H1 (cell line): ENCODE results near the gene OPHN1. TPM values are rescaled to one million over a fixed set of nuclear protein-coding genes. Genes with fewer than 3 reads are reported as not detected.

ENCODE experiments used
- CTCF ChIA-PET: fragments of 300-600 bp; sonication (Branson Sonifier 250); formaldehyde crosslinking; loops from one replicate; lab custom pipeline; 2021; ENCODE audit not compliant: partially characterized antibody; lab: Charles Lee
- POLR2A ChIA-PET: fragments of 300-600 bp; sonication (Branson Sonifier 250); formaldehyde crosslinking; loops from one replicate; lab custom pipeline; 2021; ENCODE audit warnings: inconsistent platforms; ENCODE audit not compliant: partially characterized antibody; lab: Charles Lee
- DNase-seq, 2 experiments: peaks; one replicate each; pipeline versions ENCODE4 v3.0.0 to v3.0.0-alpha.2; 2010 to 2022; ENCODE audit warnings: low spot score in 2 of 2, low read depth in 1 of 2, mixed read lengths in 1 of 2
- FAIRE-seq: peaks from 2 replicates; lab custom pipeline; 2011; peaks lifted over from hg19 to GRCh38; lab: Jason Lieb, UNC
- H2AFZ ChIP-seq: 2 replicates; pipeline ENCODE4 v1.8.1; 2012; ENCODE audit warnings: low read length, inconsistent platforms
- H2AK5ac ChIP-seq: 2 replicates; pipeline ENCODE4 v1.6.1; 2013; ENCODE audit warnings: low read depth, low read length
- H2BK120ac ChIP-seq: replicated peaks from 2 replicates; pipeline ENCODE3; 2013; ENCODE audit warnings: low read depth, low read length, inconsistent platforms
- H2BK12ac ChIP-seq: 2 replicates; pipeline ENCODE4 v1.6.1; 2013; ENCODE audit warnings: low read depth, low read length
- H2BK15ac ChIP-seq: 2 replicates; pipeline ENCODE4 v1.6.1; 2013; ENCODE audit warnings: low read length
- H2BK20ac ChIP-seq: 2 replicates; pipeline ENCODE4 v1.6.1; 2013; ENCODE audit warnings: low read length
- H2BK5ac ChIP-seq: 2 replicates; pipeline ENCODE4 v1.6.1; 2013; ENCODE audit warnings: low read depth, low read length
- H3K14ac ChIP-seq: 2 replicates; pipeline ENCODE4 v1.6.1; 2013; ENCODE audit warnings: inconsistent platforms; ENCODE audit not compliant: insufficient read length
- H3K18ac ChIP-seq: 2 replicates; pipeline ENCODE4 v1.6.1; 2013; ENCODE audit warnings: low read length; ENCODE audit errors: extremely low read depth
- H3K23ac ChIP-seq: 2 replicates; pipeline ENCODE4 v1.6.1; 2013; ENCODE audit warnings: inconsistent platforms; ENCODE audit not compliant: insufficient read length
- H3K23me2 ChIP-seq: 2 replicates; pipeline ENCODE4 v1.6.1; 2013; ENCODE audit warnings: low read depth, low read length
- H3K27ac ChIP-seq: 2 replicates; pipeline ENCODE4 v1.6.1; 2011; ENCODE audit warnings: low read depth, low read length, inconsistent platforms
- H3K27me3 ChIP-seq, 4 experiments: replicated peaks in 1 of 4; 1 replicate in 1 of 4; 2 replicates in 3 of 4; pipeline versions ENCODE4 v1.6.1 to v1.8.1; 2011 to 2013; ENCODE audit warnings: low read length in 3 of 4, mild to moderate bottlenecking in 3 of 4, inconsistent platforms in 2 of 4, mixed read lengths in 2 of 4, moderate library complexity in 1 of 4; ENCODE audit not compliant: control insufficient read depth in 3 of 4, insufficient read depth in 3 of 4; ENCODE audit errors: extremely low read depth in 1 of 4
- H3K36me3 ChIP-seq, 4 experiments: 2 replicates each; pipeline versions ENCODE4 v1.6.1 to v1.8.1; 2011 to 2013; ENCODE audit warnings: mild to moderate bottlenecking in 4 of 4, low read length in 3 of 4, moderate library complexity in 2 of 4, control low read depth in 1 of 4, inconsistent platforms in 1 of 4; ENCODE audit not compliant: insufficient read depth in 4 of 4, control insufficient read depth in 2 of 4
- H3K4ac ChIP-seq: replicated peaks from 2 replicates; pipeline ENCODE3; 2013; ENCODE audit warnings: low read length, low read depth, mixed read lengths, inconsistent platforms; ENCODE audit not compliant: insufficient read length
- H3K4me1 ChIP-seq, 4 experiments: replicated peaks in 1 of 4; 1 replicate in 1 of 4; 2 replicates in 3 of 4; pipeline versions ENCODE4 v1.6.1 to v1.8.1; 2011 to 2013; ENCODE audit warnings: low read length in 3 of 4, inconsistent platforms in 2 of 4, mixed read lengths in 1 of 4; ENCODE audit not compliant: insufficient read depth in 4 of 4, control insufficient read depth in 3 of 4
- H3K4me2 ChIP-seq, 2 experiments: 2 replicates each; pipeline versions ENCODE4 v1.6.1 to v1.8.1; 2011 to 2013; ENCODE audit warnings: low read depth in 2 of 2, low read length in 2 of 2, control low read depth in 1 of 2, inconsistent platforms in 1 of 2, mild to moderate bottlenecking in 1 of 2; ENCODE audit not compliant: insufficient read depth in 1 of 2
- H3K4me3 ChIP-seq, 4 experiments: fragments of 200-600, 300-600 bp in 1 of 4; sonication (generic), shearing (Covaris generic), sonication (Bioruptor Twin) in 1 of 4; 2 replicates each; pipeline versions ENCODE4 v1.5.1 to v1.8.1; 2011 to 2016; ENCODE audit warnings: low read length in 4 of 4, low read depth in 3 of 4, control low read depth in 2 of 4, inconsistent platforms in 2 of 4, mild to moderate bottlenecking in 2 of 4, mixed read lengths in 1 of 4, moderate library complexity in 1 of 4; ENCODE audit not compliant: insufficient read depth in 2 of 4; ENCODE audit errors: extremely low read depth in 1 of 4
- H3K56ac ChIP-seq: replicated peaks from 2 replicates; pipeline ENCODE3; 2013; ENCODE audit warnings: low read depth, mild to moderate bottlenecking, mixed read lengths, low read length, inconsistent platforms; ENCODE audit not compliant: insufficient read length
- H3K79me1 ChIP-seq: 2 replicates; pipeline ENCODE4 v1.6.1; 2013; ENCODE audit warnings: low read depth, low read length, control low read depth
- H3K79me2 ChIP-seq, 2 experiments: 2 replicates each; pipeline versions ENCODE4 v1.6.1 to v1.8.1; 2012 to 2013; ENCODE audit warnings: low read length in 2 of 2, mild to moderate bottlenecking in 2 of 2, inconsistent platforms in 1 of 2; ENCODE audit not compliant: insufficient read depth in 2 of 2, control insufficient read depth in 1 of 2
- H3K9ac ChIP-seq, 4 experiments: replicated peaks in 1 of 4; 1 replicate in 1 of 4; 2 replicates in 3 of 4; pipeline versions ENCODE4 v1.6.1 to v1.8.1; 2011 to 2013; ENCODE audit warnings: low read depth in 3 of 4, low read length in 3 of 4, control low read depth in 2 of 4, mild to moderate bottlenecking in 2 of 4, moderate library complexity in 2 of 4, inconsistent platforms in 1 of 4; ENCODE audit errors: extremely low read depth in 1 of 4
- H3K9me3 ChIP-seq, 2 experiments: 2 replicates each; pipeline versions ENCODE4 v1.6.1 to v1.8.1; 2012 to 2013; ENCODE audit warnings: mild to moderate bottlenecking in 2 of 2, moderate library complexity in 2 of 2, control low read depth in 1 of 2, inconsistent platforms in 1 of 2, low read depth in 1 of 2, low read length in 1 of 2, mixed read lengths in 1 of 2; ENCODE audit not compliant: insufficient read depth in 2 of 2
- H4K20me1 ChIP-seq, 2 experiments: replicated peaks in 1 of 2; 2 replicates each; pipeline versions ENCODE3 to v1.8.1; 2011 to 2013; ENCODE audit warnings: inconsistent platforms in 2 of 2, low read length in 2 of 2, mild to moderate bottlenecking in 1 of 2; ENCODE audit not compliant: insufficient read depth in 2 of 2, control insufficient read depth in 1 of 2
- H4K5ac ChIP-seq: 2 replicates; pipeline ENCODE4 v1.6.1; 2013; ENCODE audit warnings: low read length, low read depth, mixed read lengths, inconsistent platforms; ENCODE audit not compliant: insufficient read length
- H4K8ac ChIP-seq: 2 replicates; pipeline ENCODE4 v1.8.0; 2013; ENCODE audit warnings: mild to moderate bottlenecking, moderate library complexity, low read length, inconsistent platforms; ENCODE audit not compliant: insufficient read depth; ENCODE audit errors: extremely low read depth
- H4K91ac ChIP-seq: replicated peaks from 2 replicates; pipeline ENCODE3; 2013; ENCODE audit warnings: low read length, mixed read lengths, inconsistent platforms; ENCODE audit not compliant: insufficient read length
- CBX8 ChIP-seq: fragments of 300-800, 300-1000 bp; sonication (generic); IDR thresholded peaks from 2 replicates; pipeline ENCODE4 v1.7.1; 2016; ENCODE audit warnings: low read depth, low read length, borderline replicate concordance
- CREB1 ChIP-seq: IDR thresholded peaks from 2 replicates; pipeline ENCODE4 v1.6.1; 2012; ENCODE audit warnings: inconsistent platforms
- CTBP2 ChIP-seq: IDR thresholded peaks from 2 replicates; pipeline ENCODE4 v1.7.0; 2011; ENCODE audit warnings: borderline replicate concordance, mild to moderate bottlenecking, moderate library complexity, mixed read lengths, low read length; ENCODE audit not compliant: insufficient read depth, insufficient read length
- GTF2F1 ChIP-seq: IDR thresholded peaks from 2 replicates; pipeline ENCODE4 v1.6.1; 2012; ENCODE audit warnings: low read depth, low read length, improper control_type of control experiment, borderline replicate concordance
- HDAC2 ChIP-seq, 2 experiments: fragments of 300-600 bp in 1 of 2; sonication (generic) in 1 of 2; IDR thresholded peaks; 2 replicates each; pipeline ENCODE4 v1.6.1; 2011 to 2012; ENCODE audit warnings: low read depth in 2 of 2, low read length in 2 of 2, mild to moderate bottlenecking in 2 of 2, moderate library complexity in 2 of 2, borderline replicate concordance in 1 of 2, inconsistent platforms in 1 of 2
- RXRA ChIP-seq: IDR thresholded peaks from 2 replicates; pipeline ENCODE4 v1.6.1; 2011; ENCODE audit warnings: low read depth, mild to moderate bottlenecking, low read length, moderate library complexity; ENCODE audit not compliant: insufficient read depth
- SIRT6 ChIP-seq: IDR thresholded peaks from one replicate; pipeline ENCODE4 v1.7.1; 2012; ENCODE audit warnings: low read length, inconsistent platforms
- SUZ12 ChIP-seq: fragments of 200-600 bp; sonication (generic); IDR thresholded peaks from 2 replicates; pipeline ENCODE4 v1.6.1; 2012; ENCODE audit warnings: mild to moderate bottlenecking, inconsistent platforms, low read length, moderate library complexity, mixed read lengths
- WGBS, 2 experiments: shearing (Covaris generic) in 1 of 2; methylation state at CpG; one replicate each; pipeline versions ENCODE4 v1.1.6 to v1.1.7; 2013 to 2015; ENCODE audit warnings: low lambda C conversion rate in 2 of 2, mixed read lengths in 2 of 2, inconsistent platforms in 1 of 2, low coverage in 1 of 2, missing lambda C conversion rate in 1 of 2; ENCODE audit not compliant: insufficient replicate concordance in 2 of 2, insufficient coverage in 1 of 2, insufficient read length in 1 of 2; ENCODE audit errors: extremely low coverage in 1 of 2, missing lambda C conversion rate in 1 of 2; 5-methylcytosine and 5-hydroxymethylcytosine counted together
- polyA plus RNA-seq, 7 experiments: library from polyadenylated mRNA; depleted of rRNA in 3 of 7; stranded (reverse) in 5 of 7; unstranded in 2 of 7; fragments of >200 nt in 5 of 7; fragments of 200-250 nt in 2 of 7; gene quantifications; 1 replicate in 5 of 7; 2 replicates in 1 of 7; 4 replicates in 1 of 7; pipeline versions ENCODE4 v1.2.1 to v1.2.3, GENCODE V29; 2011 to 2013; ENCODE audit warnings: missing spikeins in 2 of 7, mixed read lengths in 2 of 7
- total RNA-seq: library from RNA; stranded (reverse); fragmentation: NEBNext Ultra II Directional; extraction: Animal tissue kit (Norgen Biotek cat#: 25700); gene quantifications from 2 replicates; pipeline ENCODE4 v1.2.1, GENCODE V29; 2021

OPHN1 gene
- total and polyA plus RNA-seq, 2 of the 8 experiments (the other 6 are each of a cell fraction or from before 2014, with no cell fraction given), result 1.2 to 3.5 TPM

DNA sequence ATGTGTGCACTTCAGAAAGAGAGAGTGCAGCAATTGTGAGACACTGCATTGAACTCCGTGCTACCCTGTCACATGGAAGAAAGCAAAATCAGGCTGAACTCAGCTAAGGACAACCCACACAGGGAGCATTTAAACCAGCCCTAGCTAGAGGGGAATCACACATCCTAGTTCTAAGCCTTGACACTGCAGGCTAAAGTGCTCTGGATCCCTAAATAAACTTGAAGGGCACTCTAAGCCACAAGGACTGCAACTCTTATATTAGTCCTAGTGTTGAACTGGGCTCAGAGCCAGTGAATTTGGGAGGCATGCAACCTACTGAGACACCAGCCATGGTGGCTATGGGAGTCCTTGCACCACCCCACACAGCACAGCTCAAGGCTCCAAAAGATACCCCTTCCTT, 311.9 kb downstream of the OPHN1 start:
- H3K23ac ChIP-seq, result no peak overlapping the region

More for the DNA sequence above, 311.9 kb downstream of the OPHN1 start:
- Histone ChIP-seq H2BK5ac (no peak overlapping the region), H4K8ac (no peak overlapping the region), H4K91ac (no peak overlapping the region), H4K5ac (no peak overlapping the region), H2AFZ (no peak overlapping the region), H2BK12ac (no peak overlapping the region), H2BK120ac (no peak overlapping the region), H2AK5ac (no peak overlapping the region), H2BK20ac (no peak overlapping the region), H3K56ac (no peak overlapping the region), H3K27ac (no peak overlapping the region), H3K27me3 (no peaks in the 10 kb centered on the region), H3K9ac (no peak overlapping the region), H3K9me3 (no peaks in the 10 kb centered on the region), H3K18ac (no peak overlapping the region), H3K79me1 (no peaks in the 10 kb centered on the region), H3K36me3 (no peaks in the 10 kb centered on the region), H2BK15ac (no peak overlapping the region), H3K14ac (no peak overlapping the region), H3K23me2 (no peaks in the 10 kb centered on the region), H3K4ac (no peak overlapping the region), H4K20me1 (no peaks in the 10 kb centered on the region), H3K79me2 (no peaks in the 10 kb centered on the region), H3K4me1 (no peaks in the 10 kb centered on the region), H3K4me2 (no peak overlapping the region), H3K4me3 (no peak overlapping the region)
- DNase-seq (no peak), FAIRE-seq (no peak)
- POLR2A ChIA-PET, result no interaction called here
- CTCF ChIA-PET, result interaction anchor here (1.2 kb wide), 1 partner anchor 103 kb away, joined by 3 read pairs; no protein-coding TSS in a partner anchor
- WGBS, 2 experiments, result 83% methylated on average over 1 of the region's 1 CpG; no CpG with 5 or more reads in 1 of the 2 experiments
- TF ChIP-seq CTBP2 (no peak), CBX8 (no peak), SUZ12 (no peak), RXRA (no peak), HDAC2 (IDR thresholded peaks at IDR 0.05; ENCODE audit: borderline replicate concordance in 1 of 2, low read depth in 2 of 2, low read length in 2 of 2) (no peak), GTF2F1 (no peak), SIRT6 (no peak), CREB1 (no peak)
- TF ChIP-seq, all 59 proteins: peak for 0
